K562 (cell line): ENCODE data around the gene IL27RA. TPM values are rescaled to one million over a fixed set of nuclear protein-coding genes. Genes with fewer than 3 reads are reported as not detected.

Experiments used
- FOXJ2 ChIP-seq: fragments of 200-800 bp; sonication (Bioruptor generic); IDR thresholded peaks from 2 replicates; pipeline ENCODE4 v1.6.1; 2016; ENCODE audit warnings: missing genetic modification characterization, missing compliant biosample characterization
- HDAC3 ChIP-seq: fragments of 450-650 bp; IDR thresholded peaks from 2 replicates; pipeline ENCODE4 v1.6.1; 2018; ENCODE audit warnings: borderline replicate concordance, mild to moderate bottlenecking, moderate library complexity; ENCODE audit not compliant: partially characterized antibody
- NR2C2 ChIP-seq, 2 experiments: fragments of 200-800 bp in 1 of 2; sonication (Bioruptor generic) in 1 of 2; sonication (generic) in 1 of 2; formaldehyde crosslinking in 1 of 2; IDR thresholded peaks; 2 replicates each; pipeline versions ENCODE4 v1.6.1 to v1.8.0; 2016 to 2022; ENCODE audit warnings: mild to moderate bottlenecking in 1 of 2, missing compliant biosample characterization in 1 of 2, missing genetic modification characterization in 1 of 2, missing genetic modification reagents in 1 of 2
- RAD21 ChIP-seq, 2 experiments: fragments of 250-450 bp in 1 of 2; fragments of 450-650 bp in 1 of 2; sonication (Bioruptor Pico) in 1 of 2; formaldehyde crosslinking in 1 of 2; IDR thresholded peaks in 1 of 2; conservative IDR thresholded peaks in 1 of 2; 2 replicates each; pipeline versions ENCODE4 v1.4.0 to v1.8.0; 2020 to 2022; ENCODE audit warnings: mild to moderate bottlenecking in 2 of 2, moderate library complexity in 1 of 2
- RAD51 ChIP-seq: fragments of 450-650 bp; IDR thresholded peaks from 2 replicates; pipeline ENCODE4 v1.7.1; 2016; ENCODE audit warnings: low read depth, mild to moderate bottlenecking, borderline replicate concordance
- SIN3A ChIP-seq, 2 experiments: fragments of 150-350 bp in 1 of 2; IDR thresholded peaks; 2 replicates each; pipeline ENCODE4 v1.6.1; 2011 to 2016; ENCODE audit warnings: borderline replicate concordance in 2 of 2, low read depth in 2 of 2, low read length in 2 of 2, mild to moderate bottlenecking in 2 of 2, moderate library complexity in 2 of 2; ENCODE audit not compliant: control insufficient read depth in 1 of 2
- TAF7 ChIP-seq: fragments of 450-650 bp; IDR thresholded peaks from 2 replicates; pipeline ENCODE4 v1.6.1; 2016; ENCODE audit warnings: missing genetic modification characterization, missing compliant biosample characterization
- WHSC1 ChIP-seq: IDR thresholded peaks from one replicate; pipeline ENCODE4 v1.6.1; 2012; ENCODE audit warnings: low read length, control low read depth, inconsistent platforms
- XRCC5 ChIP-seq: fragments of 200-400 bp; formaldehyde crosslinking; IDR thresholded peaks from 2 replicates; pipeline ENCODE4 v1.6.1; 2017; ENCODE audit warnings: low read depth, mild to moderate bottlenecking, low read length
- ZFX ChIP-seq: sonication (generic); formaldehyde crosslinking; IDR thresholded peaks from 2 replicates; pipeline ENCODE4 v1.8.0; 2022; ENCODE audit warnings: mild to moderate bottlenecking, missing genetic modification reagents, moderate library complexity
- polyA plus RNA-seq, 8 experiments: library from polyadenylated mRNA; depleted of rRNA in 4 of 8; stranded (reverse) in 5 of 8; unstranded in 3 of 8; fragments of >200 nt; fragmentation: Nextera tagmentation in 2 of 8; fragmentation: Illumina TruSeq in 1 of 8; extraction: Ambion mirVana in 2 of 8; extraction: Trizol in 1 of 8; gene quantifications; 2 replicates each; pipeline versions ENCODE4 v1.2.1 to v1.2.3, GENCODE V29; 2011 to 2014; ENCODE audit warnings: inconsistent platforms in 1 of 8, missing spikeins in 1 of 8
- total RNA-seq, 7 experiments: library from RNA; depleted of rRNA in 6 of 7; stranded (reverse); fragments of >200 nt in 6 of 7; fragmentation: Illumina TruSeq in 2 of 7; extraction: Trizol in 2 of 7; gene quantifications; 2 replicates each; pipeline versions ENCODE4 v1.2.1 to v1.2.3, GENCODE V29; 2011 to 2021; ENCODE audit warnings: low replicate concordance in 1 of 7
- TF ChIP-seq, protein P1 (sequence below): fragments of 250-450 bp; sonication (Bioruptor Pico); IDR thresholded peaks from 2 replicates; pipeline ENCODE4 v1.8.0; 2022; ENCODE audit warnings: inconsistent platforms, mild to moderate bottlenecking, moderate library complexity, borderline replicate concordance
- TF ChIP-seq, protein P2 (sequence below): IDR thresholded peaks from 2 replicates; pipeline ENCODE4 v1.6.1; 2011; ENCODE audit warnings: borderline replicate concordance, low read depth, mild to moderate bottlenecking, moderate library complexity, low read length; ENCODE audit not compliant: insufficient read depth, poor library complexity, severe bottlenecking
- TF ChIP-seq, protein P3 (sequence below), 2 experiments: fragments of 450-650 bp; formaldehyde crosslinking in 1 of 2; IDR thresholded peaks; 2 replicates each; pipeline versions ENCODE4 v1.4.0 to v1.6.1; 2014 to 2020; ENCODE audit warnings: mild to moderate bottlenecking in 2 of 2, borderline replicate concordance in 1 of 2, low read depth in 1 of 2

The IL27RA gene
- total and polyA plus RNA-seq, 9 of the 15 experiments (the other 6 are each of a cell fraction or from before 2014, with no cell fraction given), result 1.9 to 15.9 (median 12.0) TPM

DNA sequence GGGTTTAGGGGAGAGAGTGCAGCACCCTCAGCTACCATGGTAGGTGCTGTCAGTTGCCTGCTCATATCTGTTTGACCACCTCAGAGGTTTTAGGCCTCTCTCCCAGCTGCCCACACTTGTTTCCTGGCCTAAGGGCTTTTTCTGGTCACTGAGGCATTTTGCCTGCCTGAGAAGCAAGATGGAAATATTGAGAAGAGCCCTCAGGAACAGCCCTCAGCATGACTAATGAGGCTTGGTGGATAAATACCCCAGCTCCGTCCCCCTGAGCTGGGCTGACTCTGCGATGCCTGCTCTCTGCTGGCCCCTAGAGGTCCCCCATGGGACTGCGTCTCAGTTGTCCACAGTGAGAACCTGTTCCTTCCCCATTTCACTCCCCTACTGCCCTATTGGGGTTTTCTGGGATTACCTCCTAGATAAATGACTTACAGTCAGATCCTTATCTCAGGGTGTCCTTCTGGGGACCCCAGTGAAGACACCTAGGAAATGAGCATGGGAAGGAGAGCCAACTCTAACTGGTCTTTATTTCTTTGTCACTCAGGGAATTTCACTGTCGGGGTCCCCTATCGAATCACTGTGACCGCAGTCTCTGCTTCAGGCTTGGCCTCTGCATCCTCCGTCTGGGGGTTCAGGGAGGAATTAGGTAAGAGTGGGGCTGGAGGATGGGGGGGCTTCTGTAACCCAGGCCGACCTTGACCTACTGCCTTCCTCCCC, 17.0 kb downstream of the IL27RA start (continued):
- TF ChIP-seq, protein P1, sequence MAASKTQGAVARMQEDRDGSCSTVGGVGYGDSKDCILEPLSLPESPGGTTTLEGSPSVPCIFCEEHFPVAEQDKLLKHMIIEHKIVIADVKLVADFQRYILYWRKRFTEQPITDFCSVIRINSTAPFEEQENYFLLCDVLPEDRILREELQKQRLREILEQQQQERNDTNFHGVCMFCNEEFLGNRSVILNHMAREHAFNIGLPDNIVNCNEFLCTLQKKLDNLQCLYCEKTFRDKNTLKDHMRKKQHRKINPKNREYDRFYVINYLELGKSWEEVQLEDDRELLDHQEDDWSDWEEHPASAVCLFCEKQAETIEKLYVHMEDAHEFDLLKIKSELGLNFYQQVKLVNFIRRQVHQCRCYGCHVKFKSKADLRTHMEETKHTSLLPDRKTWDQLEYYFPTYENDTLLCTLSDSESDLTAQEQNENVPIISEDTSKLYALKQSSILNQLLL (CRISPR knock-in tag), result no peak
- TF ChIP-seq RAD51 (no peak), RAD21 (CRISPR knock-in tag; conservative IDR thresholded peaks at IDR 0.05 in 1 of 2, IDR thresholded peaks at IDR 0.05 in 1 of 2) (peak; percentile 31 to 62; a peak in 2 of 4 replicates), NR2C2 (CRISPR knock-in tag; IDR thresholded peaks at IDR 0.05) (no peak), NR2C2 (tag; IDR thresholded peaks at IDR 0.05) (no peak), HDAC3 (no peak), TAF7 (tag) (no peak), SIN3A (IDR thresholded peaks at IDR 0.05; ENCODE audit: borderline replicate concordance in 2 of 2, control insufficient read depth in 1 of 2, low read depth in 2 of 2, low read length in 2 of 2) (no peak), WHSC1 (no peak), ZFX (0 out of 2 replicates have a peak, but pooled peaks have one; percentile 11), XRCC5 (0 out of 2 replicates have a peak, but pooled peaks have one; percentile 36), FOXJ2 (tag) (no peak)
- TF ChIP-seq, protein P2, sequence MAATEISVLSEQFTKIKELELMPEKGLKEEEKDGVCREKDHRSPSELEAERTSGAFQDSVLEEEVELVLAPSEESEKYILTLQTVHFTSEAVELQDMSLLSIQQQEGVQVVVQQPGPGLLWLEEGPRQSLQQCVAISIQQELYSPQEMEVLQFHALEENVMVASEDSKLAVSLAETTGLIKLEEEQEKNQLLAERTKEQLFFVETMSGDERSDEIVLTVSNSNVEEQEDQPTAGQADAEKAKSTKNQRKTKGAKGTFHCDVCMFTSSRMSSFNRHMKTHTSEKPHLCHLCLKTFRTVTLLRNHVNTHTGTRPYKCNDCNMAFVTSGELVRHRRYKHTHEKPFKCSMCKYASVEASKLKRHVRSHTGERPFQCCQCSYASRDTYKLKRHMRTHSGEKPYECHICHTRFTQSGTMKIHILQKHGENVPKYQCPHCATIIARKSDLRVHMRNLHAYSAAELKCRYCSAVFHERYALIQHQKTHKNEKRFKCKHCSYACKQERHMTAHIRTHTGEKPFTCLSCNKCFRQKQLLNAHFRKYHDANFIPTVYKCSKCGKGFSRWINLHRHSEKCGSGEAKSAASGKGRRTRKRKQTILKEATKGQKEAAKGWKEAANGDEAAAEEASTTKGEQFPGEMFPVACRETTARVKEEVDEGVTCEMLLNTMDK, result peak; percentile 11
- TF ChIP-seq, protein P3, sequence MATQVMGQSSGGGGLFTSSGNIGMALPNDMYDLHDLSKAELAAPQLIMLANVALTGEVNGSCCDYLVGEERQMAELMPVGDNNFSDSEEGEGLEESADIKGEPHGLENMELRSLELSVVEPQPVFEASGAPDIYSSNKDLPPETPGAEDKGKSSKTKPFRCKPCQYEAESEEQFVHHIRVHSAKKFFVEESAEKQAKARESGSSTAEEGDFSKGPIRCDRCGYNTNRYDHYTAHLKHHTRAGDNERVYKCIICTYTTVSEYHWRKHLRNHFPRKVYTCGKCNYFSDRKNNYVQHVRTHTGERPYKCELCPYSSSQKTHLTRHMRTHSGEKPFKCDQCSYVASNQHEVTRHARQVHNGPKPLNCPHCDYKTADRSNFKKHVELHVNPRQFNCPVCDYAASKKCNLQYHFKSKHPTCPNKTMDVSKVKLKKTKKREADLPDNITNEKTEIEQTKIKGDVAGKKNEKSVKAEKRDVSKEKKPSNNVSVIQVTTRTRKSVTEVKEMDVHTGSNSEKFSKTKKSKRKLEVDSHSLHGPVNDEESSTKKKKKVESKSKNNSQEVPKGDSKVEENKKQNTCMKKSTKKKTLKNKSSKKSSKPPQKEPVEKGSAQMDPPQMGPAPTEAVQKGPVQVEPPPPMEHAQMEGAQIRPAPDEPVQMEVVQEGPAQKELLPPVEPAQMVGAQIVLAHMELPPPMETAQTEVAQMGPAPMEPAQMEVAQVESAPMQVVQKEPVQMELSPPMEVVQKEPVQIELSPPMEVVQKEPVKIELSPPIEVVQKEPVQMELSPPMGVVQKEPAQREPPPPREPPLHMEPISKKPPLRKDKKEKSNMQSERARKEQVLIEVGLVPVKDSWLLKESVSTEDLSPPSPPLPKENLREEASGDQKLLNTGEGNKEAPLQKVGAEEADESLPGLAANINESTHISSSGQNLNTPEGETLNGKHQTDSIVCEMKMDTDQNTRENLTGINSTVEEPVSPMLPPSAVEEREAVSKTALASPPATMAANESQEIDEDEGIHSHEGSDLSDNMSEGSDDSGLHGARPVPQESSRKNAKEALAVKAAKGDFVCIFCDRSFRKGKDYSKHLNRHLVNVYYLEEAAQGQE (IDR thresholded peaks at IDR 0.05; ENCODE audit: borderline replicate concordance), result peak; percentile 44; the same call in 1 of the 2 replicates
- TF ChIP-seq, protein P3 (CRISPR knock-in tag; IDR thresholded peaks at IDR 0.05; ENCODE audit: low read depth), result no peak
